K562 (cell line): Measurements from ENCODE around the gene MRTFB. TPM values are rescaled to one million over a fixed set of nuclear protein-coding genes. Genes with fewer than 3 reads are reported as not detected.

Experiments used
- ATAC-seq: fragments of 200-7000 bp; cut with Tn5 transposase; 3 replicates; pipeline ENCODE4 v1.9.1; 2020; ENCODE audit warnings: moderate library complexity
- BruUV-seq: library from RNA; stranded (reverse); fragments of 400-500 nt; replicated peaks from 2 replicates; lab custom pipeline; 2021; lab: Mats Ljungman, UMichigan
- CTCF ChIA-PET: fragments of 300-600 bp; formaldehyde crosslinking; extraction: SDS; loops from one replicate; lab custom pipeline; 2021; ENCODE audit warnings: low intra/inter-chr PET ratio; lab: Yijun Ruan, JAX
- POLR2A ChIA-PET: fragments of 300-600, 350-650 bp; sonication (Branson Sonifier 250); formaldehyde crosslinking; extraction: SDS; loops from one replicate; lab custom pipeline; 2021; ENCODE audit warnings: antibody characterized with exemption, inconsistent platforms; lab: Yijun Ruan, JAX
- DNase-seq, 4 experiments: peaks; one replicate each; pipeline versions ENCODE4 v3.0.0 to v3.0.0-alpha.2; 2011 to 2018; ENCODE audit warnings: low spot score in 3 of 4, mixed read lengths in 3 of 4; ENCODE audit errors: extremely low read depth in 1 of 4
- FAIRE-seq: peaks from 2 replicates; lab custom pipeline; 2011; peaks lifted over from hg19 to GRCh38; lab: Jason Lieb, UNC
- H2AFZ ChIP-seq: 2 replicates; pipeline ENCODE4 v1.6.0; 2011; ENCODE audit warnings: low read depth, low read length, control low read depth, inconsistent platforms
- H3K27ac ChIP-seq: fragments of 200-600 bp; 3 replicates; pipeline ENCODE4 v1.8.0; 2011; ENCODE audit warnings: low read depth, mild to moderate bottlenecking, control low read depth, inconsistent platforms, low read length, moderate library complexity, mixed read lengths; ENCODE audit errors: extremely low read depth
- H3K27me3 ChIP-seq, 2 experiments: fragments of 300-600 bp in 1 of 2; 2 replicates in 1 of 2; 3 replicates in 1 of 2; pipeline versions ENCODE4 v1.6.0 to v1.8.0; 2011; ENCODE audit warnings: inconsistent platforms in 2 of 2, low read length in 2 of 2, mild to moderate bottlenecking in 1 of 2, mixed read lengths in 1 of 2, moderate library complexity in 1 of 2; ENCODE audit not compliant: control insufficient read depth in 2 of 2, insufficient read depth in 2 of 2
- H3K36me3 ChIP-seq: fragments of 300-600 bp; 3 replicates; pipeline ENCODE4 v1.8.0; 2011; ENCODE audit warnings: mild to moderate bottlenecking, low read length, inconsistent platforms; ENCODE audit not compliant: control insufficient read depth, insufficient read depth
- H3K4me1 ChIP-seq, 2 experiments: fragments of 200-600 bp in 1 of 2; replicated peaks in 1 of 2; 2 replicates in 1 of 2; 3 replicates in 1 of 2; pipeline versions ENCODE4 v1.5.1 to v1.8.0; 2011; ENCODE audit warnings: inconsistent platforms in 2 of 2, low read length in 2 of 2, mild to moderate bottlenecking in 1 of 2, mixed read lengths in 1 of 2, moderate library complexity in 1 of 2; ENCODE audit not compliant: control insufficient read depth in 2 of 2, insufficient read depth in 2 of 2
- H3K4me2 ChIP-seq: 2 replicates; pipeline ENCODE4 v1.6.1; 2011; ENCODE audit warnings: low read length, control low read depth, inconsistent platforms, mixed read lengths; ENCODE audit not compliant: insufficient read depth
- H3K4me3 ChIP-seq: fragments of 200-600 bp; sonication (generic), shearing (Covaris generic); 2 replicates; pipeline ENCODE4 v1.5.1; 2016; ENCODE audit warnings: control low read depth, inconsistent platforms
- H3K79me2 ChIP-seq: fragments of 200-600 bp; 3 replicates; pipeline ENCODE4 v1.8.0; 2011; ENCODE audit warnings: low read length, inconsistent platforms; ENCODE audit not compliant: control insufficient read depth, insufficient read depth
- H3K9ac ChIP-seq, 2 experiments: 2 replicates each; pipeline versions ENCODE4 v1.6.0 to v1.6.1; 2011; ENCODE audit warnings: low read depth in 2 of 2, low read length in 2 of 2, control low read depth in 1 of 2, inconsistent platforms in 1 of 2, mild to moderate bottlenecking in 1 of 2, mixed read lengths in 1 of 2; ENCODE audit not compliant: insufficient read depth in 1 of 2
- H3K9me1 ChIP-seq: one replicate; pipeline ENCODE4 v1.6.0; 2011; ENCODE audit warnings: inconsistent platforms, mild to moderate bottlenecking, low read length, moderate library complexity; ENCODE audit not compliant: control insufficient read depth, insufficient read depth
- H3K9me3 ChIP-seq: replicated peaks from 2 replicates; pipeline ENCODE4 v1.5.1; 2011; ENCODE audit warnings: low read depth, low read length, inconsistent platforms; ENCODE audit not compliant: control insufficient read depth, insufficient read depth
- H4K20me1 ChIP-seq: replicated peaks from 2 replicates; pipeline ENCODE4 v1.6.1; 2011; ENCODE audit warnings: low read length, inconsistent platforms, mixed read lengths; ENCODE audit not compliant: control insufficient read depth, insufficient read depth
- ESRRB ChIP-seq: fragments of 250-450 bp; sonication (Bioruptor Pico); IDR thresholded peaks from 2 replicates; pipeline ENCODE4 v1.5.0; 2020; ENCODE audit warnings: mild to moderate bottlenecking, moderate library complexity, borderline replicate concordance
- EZH2 ChIP-seq: IDR thresholded peaks from 2 replicates; pipeline ENCODE4 v1.6.1; 2012; ENCODE audit warnings: low read depth, mild to moderate bottlenecking, inconsistent platforms, low read length, borderline replicate concordance
- WGBS: fragments of 100-300 bp; shearing (Covaris generic); methylation state at CpG from one replicate; pipeline ENCODE4 v1.1.6; 2016; ENCODE audit warnings: low coverage, mixed read lengths; ENCODE audit not compliant: insufficient coverage; ENCODE audit errors: missing lambda C conversion rate; 5-methylcytosine and 5-hydroxymethylcytosine counted together
- in situ Hi-C: fragments of 300-500 bp; cut with MboI; formaldehyde crosslinking; loops from 4 replicates; pipeline ENCODE4 v1.15.0; 2018; ENCODE audit warnings: inconsistent platforms, mixed read lengths
- intact Hi-C: fragments of 100-400 bp; cut with micrococcal nuclease; formaldehyde crosslinking; loops from 2 replicates; pipeline ENCODE4 v1.14.2; 2022
- polyA plus RNA-seq, 8 experiments: library from polyadenylated mRNA; depleted of rRNA in 4 of 8; stranded (reverse) in 5 of 8; unstranded in 3 of 8; fragments of >200 nt; fragmentation: Nextera tagmentation in 2 of 8; fragmentation: Illumina TruSeq in 1 of 8; extraction: Ambion mirVana in 2 of 8; extraction: Trizol in 1 of 8; gene quantifications; 2 replicates each; pipeline versions ENCODE4 v1.2.1 to v1.2.3, GENCODE V29; 2011 to 2014; ENCODE audit warnings: inconsistent platforms in 1 of 8, missing spikeins in 1 of 8
- total RNA-seq, 7 experiments: library from RNA; depleted of rRNA in 6 of 7; stranded (reverse); fragments of >200 nt in 6 of 7; fragmentation: Illumina TruSeq in 2 of 7; extraction: Trizol in 2 of 7; gene quantifications; 2 replicates each; pipeline versions ENCODE4 v1.2.1 to v1.2.3, GENCODE V29; 2011 to 2021; ENCODE audit warnings: low replicate concordance in 1 of 7
- TF ChIP-seq, protein P1 (sequence below): IDR thresholded peaks from 2 replicates; pipeline ENCODE4 v1.6.1; 2011; ENCODE audit warnings: borderline replicate concordance, low read depth, mild to moderate bottlenecking, moderate library complexity, low read length; ENCODE audit not compliant: insufficient read depth, poor library complexity, severe bottlenecking

MRTFB gene
- total and polyA plus RNA-seq, 9 of the 15 experiments (the other 6 are each of a cell fraction or from before 2014, with no cell fraction given) = 2.2 to 12.7 (median 7.0) TPM

DNA sequence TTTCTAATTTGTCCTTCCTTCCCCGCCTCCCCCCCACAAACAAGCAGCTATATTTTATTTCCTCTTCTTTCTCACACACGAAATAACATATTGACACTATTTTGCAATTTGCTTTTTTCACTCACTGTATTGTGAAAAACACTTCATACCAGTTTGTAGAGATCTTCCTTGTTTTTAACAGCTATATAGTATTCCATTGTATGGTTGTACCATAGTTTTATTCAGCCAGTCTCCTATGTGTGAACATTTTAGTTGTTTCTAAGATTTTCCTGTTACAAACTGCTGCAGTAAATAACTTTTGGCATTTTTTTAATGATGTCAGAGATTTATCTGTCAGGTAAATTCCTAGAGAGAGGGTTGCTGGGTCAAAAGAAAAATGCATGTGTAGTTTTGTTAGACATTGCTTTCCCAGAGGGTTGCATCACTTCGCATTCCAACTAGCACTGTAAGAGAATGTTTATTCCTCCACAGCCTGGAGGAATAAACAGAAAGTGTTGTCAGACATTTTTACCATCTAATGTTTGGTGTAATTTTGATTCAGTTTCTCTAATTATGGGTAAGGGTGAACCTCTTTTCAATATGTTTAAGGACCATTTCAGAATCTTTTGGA is 101.2 kb downstream of the MRTFB start:
- no peak overlapping the region for H3K4me2 ChIP-seq
- intact Hi-C loops = no loop called here
- TF ChIP-seq, protein P1, sequence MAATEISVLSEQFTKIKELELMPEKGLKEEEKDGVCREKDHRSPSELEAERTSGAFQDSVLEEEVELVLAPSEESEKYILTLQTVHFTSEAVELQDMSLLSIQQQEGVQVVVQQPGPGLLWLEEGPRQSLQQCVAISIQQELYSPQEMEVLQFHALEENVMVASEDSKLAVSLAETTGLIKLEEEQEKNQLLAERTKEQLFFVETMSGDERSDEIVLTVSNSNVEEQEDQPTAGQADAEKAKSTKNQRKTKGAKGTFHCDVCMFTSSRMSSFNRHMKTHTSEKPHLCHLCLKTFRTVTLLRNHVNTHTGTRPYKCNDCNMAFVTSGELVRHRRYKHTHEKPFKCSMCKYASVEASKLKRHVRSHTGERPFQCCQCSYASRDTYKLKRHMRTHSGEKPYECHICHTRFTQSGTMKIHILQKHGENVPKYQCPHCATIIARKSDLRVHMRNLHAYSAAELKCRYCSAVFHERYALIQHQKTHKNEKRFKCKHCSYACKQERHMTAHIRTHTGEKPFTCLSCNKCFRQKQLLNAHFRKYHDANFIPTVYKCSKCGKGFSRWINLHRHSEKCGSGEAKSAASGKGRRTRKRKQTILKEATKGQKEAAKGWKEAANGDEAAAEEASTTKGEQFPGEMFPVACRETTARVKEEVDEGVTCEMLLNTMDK = no peak
- no peak for TF ChIP-seq ESRRB (CRISPR knock-in tag)
- TF ChIP-seq EZH2 = no peak
- no peaks in the 10 kb centered on the region for H3K27me3 ChIP-seq
- DNase-seq (no peak), FAIRE-seq (no peak), ATAC-seq (no peak)
- POLR2A ChIA-PET = interaction anchor here (0.6 to 1.8 kb wide), 3 partner anchors 15 to 170 kb away, joined by 3 to 5 read pairs (median 3); no protein-coding TSS in a partner anchor
- H2AFZ ChIP-seq = no peak overlapping the region
- no peaks in the 10 kb centered on the region for H3K36me3 ChIP-seq
- H3K9me1 ChIP-seq = no peaks in the 10 kb centered on the region
- in situ Hi-C loops = no loop called here
- BruUV-seq = no TSS peak
- H3K79me2 ChIP-seq = no peaks in the 10 kb centered on the region
- WGBS = 36% methylated on average over 3 of the region's 3 CpGs
- H3K9ac ChIP-seq = no peak overlapping the region
- no peak overlapping the region for H3K27ac ChIP-seq
- H3K9me3 ChIP-seq = no peaks in the 10 kb centered on the region
- H4K20me1 ChIP-seq = no peaks in the 10 kb centered on the region
- peaks cover 0 to 9% of the 10 kb centered on the region in 2 experiments; a peak in 2 of 5 replicates for H3K4me1 ChIP-seq
- H3K4me3 ChIP-seq = no peak overlapping the region
- CTCF ChIA-PET = no interaction called here
